Measurements from ENCODE around the gene MPC1L.

DNA sequence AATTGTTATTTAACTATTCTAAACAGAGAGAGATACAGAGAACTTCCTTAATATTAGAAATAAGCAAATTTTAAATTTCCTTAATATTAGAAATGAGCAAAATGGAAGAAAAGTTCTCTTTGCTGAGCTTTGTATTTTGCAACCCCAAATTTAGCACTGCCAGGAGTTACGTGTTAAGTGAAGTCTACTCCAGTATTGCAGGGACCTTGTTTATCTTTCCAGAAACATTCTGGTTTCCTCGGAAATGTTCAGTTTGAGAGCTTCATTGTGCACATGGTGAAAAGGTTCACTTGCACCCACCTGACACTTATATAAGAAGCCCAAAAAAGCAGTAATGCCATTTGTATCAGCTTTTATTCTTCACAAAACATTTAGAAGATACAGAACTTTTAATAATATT lies 30.3 kb downstream of the MPC1L start:
- TF ChIP-seq, protein P1, sequence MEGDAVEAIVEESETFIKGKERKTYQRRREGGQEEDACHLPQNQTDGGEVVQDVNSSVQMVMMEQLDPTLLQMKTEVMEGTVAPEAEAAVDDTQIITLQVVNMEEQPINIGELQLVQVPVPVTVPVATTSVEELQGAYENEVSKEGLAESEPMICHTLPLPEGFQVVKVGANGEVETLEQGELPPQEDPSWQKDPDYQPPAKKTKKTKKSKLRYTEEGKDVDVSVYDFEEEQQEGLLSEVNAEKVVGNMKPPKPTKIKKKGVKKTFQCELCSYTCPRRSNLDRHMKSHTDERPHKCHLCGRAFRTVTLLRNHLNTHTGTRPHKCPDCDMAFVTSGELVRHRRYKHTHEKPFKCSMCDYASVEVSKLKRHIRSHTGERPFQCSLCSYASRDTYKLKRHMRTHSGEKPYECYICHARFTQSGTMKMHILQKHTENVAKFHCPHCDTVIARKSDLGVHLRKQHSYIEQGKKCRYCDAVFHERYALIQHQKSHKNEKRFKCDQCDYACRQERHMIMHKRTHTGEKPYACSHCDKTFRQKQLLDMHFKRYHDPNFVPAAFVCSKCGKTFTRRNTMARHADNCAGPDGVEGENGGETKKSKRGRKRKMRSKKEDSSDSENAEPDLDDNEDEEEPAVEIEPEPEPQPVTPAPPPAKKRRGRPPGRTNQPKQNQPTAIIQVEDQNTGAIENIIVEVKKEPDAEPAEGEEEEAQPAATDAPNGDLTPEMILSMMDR (IDR thresholded peaks at IDR 0.05), result no peak
- no peak for TF ChIP-seq EZH2 (IDR thresholded peaks at IDR 0.05; ENCODE audit: borderline replicate concordance, insufficient read depth, low read depth, low read length, poor library complexity, severe bottlenecking)

Measured in B cell (primary cell).